Cardiac muscle cell (in vitro differentiated cells and primary cell): ENCODE measurements around the gene DNTT. TPM values are rescaled to one million over a fixed set of nuclear protein-coding genes. Genes with fewer than 3 reads are reported as not detected.

ENCODE experiments used
- DNase-seq, 2 donors: peaks; one replicate each; pipeline versions ENCODE4 v3.0.0 to v3.0.0-alpha.2; 2010 to 2017; ENCODE audit warnings: low read depth in 1 of 2, low spot score in 1 of 2
- H3K27ac ChIP-seq: fragments of 200-600 bp; sonication (generic); 2 replicates; pipeline ENCODE4 v1.5.1; 2016
- H3K27me3 ChIP-seq: fragments of 200-600 bp; sonication (generic); 2 replicates; pipeline ENCODE4 v1.6.0; 2016; ENCODE audit warnings: control low read depth
- H3K36me3 ChIP-seq: fragments of 200-600 bp; sonication (generic); 2 replicates; pipeline ENCODE4 v1.5.1; 2016; ENCODE audit warnings: control low read depth
- H3K4me1 ChIP-seq: fragments of 200-600 bp; sonication (generic); 2 replicates; pipeline ENCODE4 v1.8.1; 2017; ENCODE audit warnings: low read depth, mild to moderate bottlenecking, mixed run types
- H3K4me3 ChIP-seq: fragments of 200-600 bp; sonication (generic); 2 replicates; pipeline ENCODE4 v1.5.1; 2016; ENCODE audit warnings: mild to moderate bottlenecking
- H3K9me3 ChIP-seq: fragments of 200-600 bp; sonication (generic); 2 replicates; pipeline ENCODE4 v1.5.1; 2017; ENCODE audit warnings: low read depth, mild to moderate bottlenecking, control low read depth
- polyA plus RNA-seq: library from polyadenylated mRNA; unstranded; fragments of >200 nt; fragmentation: Nextera tagmentation; extraction: Ambion mirVana; gene quantifications from 2 replicates; pipeline ENCODE4 v1.2.1, GENCODE V29; 2016
- total RNA-seq: library from RNA; depleted of rRNA; stranded (reverse); fragments of >200 nt; gene quantifications from 2 replicates; pipeline ENCODE4 v1.2.3, GENCODE V29; 2016
- TF ChIP-seq, protein P1 (sequence below): IDR thresholded peaks from 2 replicates; pipeline ENCODE4 v1.5.1; 2012; ENCODE audit warnings: low read depth, mild to moderate bottlenecking, low read length

Gene DNTT
- total and polyA plus RNA-seq, 2 experiments from 2014 or later: not detected

DNA sequence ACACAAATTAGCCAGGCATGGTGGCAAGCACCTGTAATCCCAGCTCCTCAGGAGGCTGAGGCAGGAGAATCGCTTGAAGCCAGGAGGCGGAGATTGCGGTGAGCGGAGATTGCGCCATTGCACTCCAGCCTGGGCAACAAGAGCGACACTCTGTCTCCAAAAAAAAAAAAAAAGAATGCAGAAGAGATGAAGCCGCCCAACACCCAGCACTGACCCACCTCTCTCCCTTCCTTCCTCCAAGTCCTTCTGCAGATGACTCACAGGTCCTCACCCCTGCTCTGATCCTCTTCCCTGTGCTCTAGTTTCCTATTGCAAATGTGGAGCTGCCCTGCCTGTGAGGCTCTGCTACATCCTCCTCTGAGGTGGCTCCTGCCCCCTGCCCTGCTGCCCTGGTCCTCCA is 76.6 kb downstream of the DNTT start:
- DNase-seq: no peak
- H3K27me3 ChIP-seq: no peaks in the 10 kb centered on the region
- H3K4me1 ChIP-seq: no peaks in the 10 kb centered on the region
- H3K27ac ChIP-seq: no peak overlapping the region
- no peak overlapping the region for H3K4me3 ChIP-seq
- H3K36me3 ChIP-seq: no peaks in the 10 kb centered on the region
- TF ChIP-seq, protein P1, sequence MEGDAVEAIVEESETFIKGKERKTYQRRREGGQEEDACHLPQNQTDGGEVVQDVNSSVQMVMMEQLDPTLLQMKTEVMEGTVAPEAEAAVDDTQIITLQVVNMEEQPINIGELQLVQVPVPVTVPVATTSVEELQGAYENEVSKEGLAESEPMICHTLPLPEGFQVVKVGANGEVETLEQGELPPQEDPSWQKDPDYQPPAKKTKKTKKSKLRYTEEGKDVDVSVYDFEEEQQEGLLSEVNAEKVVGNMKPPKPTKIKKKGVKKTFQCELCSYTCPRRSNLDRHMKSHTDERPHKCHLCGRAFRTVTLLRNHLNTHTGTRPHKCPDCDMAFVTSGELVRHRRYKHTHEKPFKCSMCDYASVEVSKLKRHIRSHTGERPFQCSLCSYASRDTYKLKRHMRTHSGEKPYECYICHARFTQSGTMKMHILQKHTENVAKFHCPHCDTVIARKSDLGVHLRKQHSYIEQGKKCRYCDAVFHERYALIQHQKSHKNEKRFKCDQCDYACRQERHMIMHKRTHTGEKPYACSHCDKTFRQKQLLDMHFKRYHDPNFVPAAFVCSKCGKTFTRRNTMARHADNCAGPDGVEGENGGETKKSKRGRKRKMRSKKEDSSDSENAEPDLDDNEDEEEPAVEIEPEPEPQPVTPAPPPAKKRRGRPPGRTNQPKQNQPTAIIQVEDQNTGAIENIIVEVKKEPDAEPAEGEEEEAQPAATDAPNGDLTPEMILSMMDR: no peak
- no peaks in the 10 kb centered on the region for H3K9me3 ChIP-seq

DNA sequence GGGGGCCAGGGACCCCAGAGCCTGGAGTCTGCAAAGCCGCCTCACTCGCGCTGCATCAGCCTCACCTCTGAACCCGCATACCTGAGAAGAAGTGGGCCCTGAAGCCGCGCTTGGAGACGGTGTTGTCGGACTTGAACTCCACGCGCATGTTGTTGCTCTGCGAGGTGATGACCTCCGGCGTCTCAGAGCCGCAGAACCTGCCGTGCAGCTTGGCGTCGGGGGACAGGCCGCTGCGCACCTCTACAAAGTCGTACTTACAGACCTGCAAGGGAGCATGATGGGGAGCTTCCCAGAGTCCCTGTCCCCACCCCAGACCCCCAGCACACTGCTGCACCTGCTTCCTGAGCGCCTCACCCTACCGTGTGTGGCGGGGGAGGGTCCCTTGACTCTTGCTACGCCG is 80.3 kb downstream of the DNTT start:
- no peak for DNase-seq
- H3K9me3 ChIP-seq: no peaks in the 10 kb centered on the region
- no peak overlapping the region for H3K4me3 ChIP-seq
- H3K27me3 ChIP-seq: peaks cover 8% of the 10 kb centered on the region
- TF ChIP-seq, protein P1: no peak
- no peaks in the 10 kb centered on the region for H3K36me3 ChIP-seq
- H3K4me1 ChIP-seq: no peaks in the 10 kb centered on the region
- no peak overlapping the region for H3K27ac ChIP-seq

GRCh38 chr10:96387161-96387560 is 82.9 kb downstream of the DNTT start:
- no peaks in the 10 kb centered on the region for H3K4me1 ChIP-seq
- no peaks in the 10 kb centered on the region for H3K9me3 ChIP-seq
- no peak for DNase-seq
- H3K27me3 ChIP-seq: peaks cover 15% of the 10 kb centered on the region
- H3K4me3 ChIP-seq: no peak overlapping the region
- TF ChIP-seq, protein P1: no peak
- no peaks in the 10 kb centered on the region for H3K36me3 ChIP-seq
- H3K27ac ChIP-seq: no peak overlapping the region

DNA sequence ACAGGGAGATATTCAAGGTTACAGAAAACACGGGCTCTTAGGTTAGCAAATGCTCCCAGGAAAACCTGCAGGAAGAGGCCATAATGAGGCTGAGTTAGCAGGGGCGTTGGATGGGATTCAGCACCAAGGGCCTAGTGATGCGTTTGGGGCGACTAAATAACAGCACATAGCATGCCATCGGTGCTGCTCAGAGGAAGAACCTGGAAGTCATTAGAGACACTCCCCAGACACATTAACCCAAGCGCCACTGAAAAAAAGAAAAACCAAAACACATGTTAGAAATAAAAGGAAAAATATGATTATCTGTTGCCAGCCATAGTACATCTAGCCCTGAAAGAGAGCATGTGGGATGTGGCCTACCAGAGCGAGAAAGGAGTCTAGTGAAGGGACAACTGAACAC is 83.4 kb downstream of the DNTT start:
- DNase-seq: no peak
- H3K36me3 ChIP-seq: no peaks in the 10 kb centered on the region
- no peak overlapping the region for H3K27ac ChIP-seq
- TF ChIP-seq, protein P1: no peak
- no peak overlapping the region for H3K4me3 ChIP-seq
- peaks cover 15% of the 10 kb centered on the region for H3K27me3 ChIP-seq
- H3K9me3 ChIP-seq: no peaks in the 10 kb centered on the region
- no peaks in the 10 kb centered on the region for H3K4me1 ChIP-seq

Other genes starting within 250 kb of the DNTT start
- 12.9 and 20.7 TPM in 2 replicates for gene ZNF518A, start 174.1 kb upstream of the DNTT start, total RNA-seq
- gene ZNF518A, start 174.1 kb upstream of the DNTT start, polyA plus RNA-seq: 22.7 and 29.0 TPM in 2 replicates
- gene BLNK, start 32.9 kb upstream of the DNTT start, total RNA-seq: not detected in 2 replicates
- 0.32 and 0.62 TPM in 2 replicates for gene BLNK, start 32.9 kb upstream of the DNTT start, polyA plus RNA-seq
- gene OPALIN, start 54.6 kb downstream of the DNTT start, total RNA-seq: not detected in 2 replicates
- gene OPALIN, start 54.6 kb downstream of the DNTT start, polyA plus RNA-seq: not detected in 2 replicates
- gene TLL2, start 209.5 kb downstream of the DNTT start, total RNA-seq: 0.15 and 0.28 TPM in 2 replicates
- gene TLL2, start 209.5 kb downstream of the DNTT start, polyA plus RNA-seq: 0.16 and 0.55 TPM in 2 replicates